ENCODE measurements around the gene CCDC33. TPM values are rescaled to one million over a fixed set of nuclear protein-coding genes. Genes with fewer than 3 reads are reported as not detected.

Gene CCDC33
- total RNA-seq, 1 donor: 0.09 TPM

DNA sequence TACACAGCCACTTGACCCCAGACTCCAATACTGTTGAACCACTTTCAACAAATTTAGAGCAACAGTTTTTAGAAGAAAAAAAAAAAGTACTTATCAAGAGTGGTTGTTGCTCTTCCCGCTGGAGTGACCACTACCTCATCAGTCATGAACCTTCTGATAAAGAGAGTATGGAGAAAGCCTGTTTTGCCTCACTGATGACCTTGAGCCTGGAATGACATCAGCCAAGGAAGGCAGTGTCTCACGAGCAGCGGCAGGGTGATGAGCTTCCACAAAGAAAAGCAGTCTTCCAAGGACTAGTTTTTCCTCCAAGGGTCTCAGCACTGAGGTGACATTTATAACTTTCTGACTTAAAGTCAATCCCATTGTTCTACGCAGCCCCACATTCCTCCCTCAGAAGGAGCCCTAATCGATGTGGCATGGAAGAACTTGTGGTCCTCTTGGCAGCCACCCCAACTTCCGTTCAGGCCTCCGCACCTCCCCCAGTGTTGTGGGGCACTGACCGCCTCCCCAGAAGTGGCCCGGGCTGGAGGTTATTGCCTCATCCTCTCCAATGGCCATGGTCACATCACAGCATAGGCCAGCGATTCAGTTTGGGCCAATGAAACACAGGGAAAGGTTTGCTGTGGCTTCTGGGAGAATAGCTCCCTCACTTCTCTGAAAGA lies 133.1 kb downstream of the CCDC33 start:
- H3K4me3 ChIP-seq (ENCODE audit: low read depth, low read length): no peak overlapping the region
- TF ChIP-seq, protein P1, sequence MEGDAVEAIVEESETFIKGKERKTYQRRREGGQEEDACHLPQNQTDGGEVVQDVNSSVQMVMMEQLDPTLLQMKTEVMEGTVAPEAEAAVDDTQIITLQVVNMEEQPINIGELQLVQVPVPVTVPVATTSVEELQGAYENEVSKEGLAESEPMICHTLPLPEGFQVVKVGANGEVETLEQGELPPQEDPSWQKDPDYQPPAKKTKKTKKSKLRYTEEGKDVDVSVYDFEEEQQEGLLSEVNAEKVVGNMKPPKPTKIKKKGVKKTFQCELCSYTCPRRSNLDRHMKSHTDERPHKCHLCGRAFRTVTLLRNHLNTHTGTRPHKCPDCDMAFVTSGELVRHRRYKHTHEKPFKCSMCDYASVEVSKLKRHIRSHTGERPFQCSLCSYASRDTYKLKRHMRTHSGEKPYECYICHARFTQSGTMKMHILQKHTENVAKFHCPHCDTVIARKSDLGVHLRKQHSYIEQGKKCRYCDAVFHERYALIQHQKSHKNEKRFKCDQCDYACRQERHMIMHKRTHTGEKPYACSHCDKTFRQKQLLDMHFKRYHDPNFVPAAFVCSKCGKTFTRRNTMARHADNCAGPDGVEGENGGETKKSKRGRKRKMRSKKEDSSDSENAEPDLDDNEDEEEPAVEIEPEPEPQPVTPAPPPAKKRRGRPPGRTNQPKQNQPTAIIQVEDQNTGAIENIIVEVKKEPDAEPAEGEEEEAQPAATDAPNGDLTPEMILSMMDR (IDR thresholded peaks at IDR 0.05; ENCODE audit: insufficient read depth, low read length): no peak
- DNase-seq (ENCODE audit: low read depth): no peak

DNA sequence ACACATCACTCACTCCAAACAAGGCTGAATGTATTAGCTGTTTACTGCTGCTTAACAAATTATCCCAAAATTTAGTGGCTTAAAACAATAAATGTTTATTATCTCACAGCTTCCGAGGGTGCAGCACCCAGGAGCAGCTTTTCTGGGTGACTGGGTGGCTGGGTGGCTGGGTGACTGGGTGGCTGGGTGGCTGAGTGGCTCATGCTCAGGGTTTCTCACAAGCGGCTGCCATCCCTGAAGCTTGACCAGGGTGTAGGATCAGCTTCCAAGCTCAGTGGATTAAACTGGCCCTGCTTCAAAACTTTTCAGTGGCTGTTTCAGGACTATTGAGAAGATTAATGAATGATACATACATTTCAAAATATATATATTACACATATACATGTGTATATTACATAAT lies 133.6 kb downstream of the CCDC33 start:
- TF ChIP-seq, protein P1 (IDR thresholded peaks at IDR 0.05; ENCODE audit: insufficient read depth, low read length): no peak
- no peak overlapping the region for H3K4me3 ChIP-seq (ENCODE audit: low read depth, low read length)
- no peak for DNase-seq (ENCODE audit: low read depth)

DNA sequence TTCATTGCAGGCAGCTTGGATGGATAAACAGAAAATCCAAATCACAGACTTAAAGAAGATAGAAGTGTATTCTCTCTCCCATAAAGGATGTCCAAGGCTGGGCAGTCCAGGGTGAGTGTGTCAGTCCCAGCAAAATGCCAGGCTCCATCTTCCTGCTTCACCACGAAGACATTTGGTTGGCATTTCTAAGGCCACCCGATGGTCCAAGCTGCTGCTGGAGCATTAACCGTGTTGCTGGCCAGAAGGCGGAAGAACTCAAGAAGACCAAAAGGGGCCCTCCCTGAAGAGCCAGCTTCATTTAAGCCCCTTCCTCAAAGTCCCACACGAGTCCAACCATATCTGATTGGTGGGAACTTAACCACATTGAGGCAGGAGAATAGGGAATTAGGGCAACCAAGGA lies 134.3 kb downstream of the CCDC33 start:
- H3K4me3 ChIP-seq (ENCODE audit: low read depth, low read length): no peak overlapping the region
- no peak for DNase-seq (ENCODE audit: low read depth)
- TF ChIP-seq, protein P1 (IDR thresholded peaks at IDR 0.05; ENCODE audit: insufficient read depth, low read length): no peak

DNA sequence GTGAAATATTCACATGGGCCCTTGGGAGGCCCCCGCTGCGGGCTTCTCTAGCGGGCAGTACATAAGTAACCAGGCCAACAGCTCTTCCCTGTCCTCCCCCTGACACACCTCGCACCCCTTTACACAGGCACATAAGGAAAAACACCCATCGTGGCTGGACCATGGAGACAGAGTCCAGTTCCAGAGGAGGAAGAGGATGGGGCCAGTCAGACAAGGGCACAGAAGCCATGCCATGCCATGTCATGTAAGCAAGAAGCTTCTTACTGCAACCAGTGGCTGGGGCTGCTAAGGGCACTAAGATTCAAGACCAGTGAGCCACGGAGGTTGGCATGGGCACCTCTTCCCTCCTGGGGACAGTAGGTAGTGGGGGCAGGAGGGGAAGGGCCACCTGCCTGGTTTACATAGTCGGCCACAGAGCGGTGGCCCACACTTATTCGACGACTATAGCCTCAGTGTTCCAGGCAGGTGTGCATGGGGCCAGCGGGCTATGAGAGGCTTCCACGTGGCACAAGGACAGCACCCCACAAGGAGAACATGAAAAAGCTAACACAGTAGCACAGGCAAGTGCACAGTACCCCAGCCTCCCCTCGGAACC lies 137.0 kb downstream of the CCDC33 start:
- DNase-seq (ENCODE audit: low read depth): no peak
- no peak overlapping the region for H3K4me3 ChIP-seq (ENCODE audit: low read depth, low read length)
- TF ChIP-seq, protein P1 (IDR thresholded peaks at IDR 0.05; ENCODE audit: insufficient read depth, low read length): no peak

DNA sequence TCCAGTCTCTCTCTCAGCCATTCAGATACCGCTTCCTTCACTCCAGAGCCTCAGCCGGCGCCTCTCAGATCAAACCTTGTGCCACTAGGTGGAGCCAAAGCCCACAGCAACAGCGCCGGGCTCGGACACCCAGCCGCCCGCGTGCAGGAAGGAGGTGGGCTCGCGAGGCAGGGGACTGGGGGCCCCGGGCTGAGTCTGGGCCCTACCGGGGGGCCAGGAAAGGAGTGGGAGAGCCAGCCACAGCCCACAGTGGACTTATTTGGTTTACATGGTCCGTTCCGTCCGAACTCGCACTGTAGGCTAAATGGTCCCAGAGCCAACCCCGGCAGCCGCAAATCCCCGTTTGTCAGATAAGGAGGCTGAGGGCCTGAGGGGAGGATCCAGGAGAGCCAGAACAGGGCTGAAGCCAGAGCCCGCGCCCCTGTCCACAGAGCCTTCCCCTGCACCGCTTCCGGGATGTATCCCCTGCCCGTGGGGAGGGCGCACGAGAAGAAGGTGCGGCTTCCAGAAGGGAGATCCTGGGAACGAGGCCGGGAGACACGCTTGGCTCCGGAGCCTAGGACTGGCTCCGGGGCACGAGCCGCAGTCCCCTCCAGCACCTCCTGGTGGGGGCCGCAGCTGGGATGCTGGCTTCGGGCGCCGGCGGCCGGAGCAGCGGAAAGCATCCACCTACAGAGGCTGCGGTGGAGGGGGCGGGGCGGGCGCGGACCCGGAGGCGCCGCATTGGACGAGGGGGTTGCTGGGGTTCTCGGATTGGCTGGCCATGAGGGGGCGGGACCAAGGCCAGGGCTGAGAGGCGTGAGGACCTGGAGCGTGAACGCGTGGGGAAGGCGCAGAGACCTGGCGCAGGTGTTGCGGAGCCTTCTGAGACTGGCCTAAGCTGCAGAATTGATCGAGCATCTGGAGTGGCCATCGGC lies 137.9 kb downstream of the CCDC33 start:
- peak; percentile 76 for DNase-seq (ENCODE audit: low read depth)
- TF ChIP-seq, protein P1 (IDR thresholded peaks at IDR 0.05; ENCODE audit: insufficient read depth, low read length): peak; percentile 87
- peak overlapping the region; percentile 75 for H3K4me3 ChIP-seq (ENCODE audit: low read depth, low read length)

DNA sequence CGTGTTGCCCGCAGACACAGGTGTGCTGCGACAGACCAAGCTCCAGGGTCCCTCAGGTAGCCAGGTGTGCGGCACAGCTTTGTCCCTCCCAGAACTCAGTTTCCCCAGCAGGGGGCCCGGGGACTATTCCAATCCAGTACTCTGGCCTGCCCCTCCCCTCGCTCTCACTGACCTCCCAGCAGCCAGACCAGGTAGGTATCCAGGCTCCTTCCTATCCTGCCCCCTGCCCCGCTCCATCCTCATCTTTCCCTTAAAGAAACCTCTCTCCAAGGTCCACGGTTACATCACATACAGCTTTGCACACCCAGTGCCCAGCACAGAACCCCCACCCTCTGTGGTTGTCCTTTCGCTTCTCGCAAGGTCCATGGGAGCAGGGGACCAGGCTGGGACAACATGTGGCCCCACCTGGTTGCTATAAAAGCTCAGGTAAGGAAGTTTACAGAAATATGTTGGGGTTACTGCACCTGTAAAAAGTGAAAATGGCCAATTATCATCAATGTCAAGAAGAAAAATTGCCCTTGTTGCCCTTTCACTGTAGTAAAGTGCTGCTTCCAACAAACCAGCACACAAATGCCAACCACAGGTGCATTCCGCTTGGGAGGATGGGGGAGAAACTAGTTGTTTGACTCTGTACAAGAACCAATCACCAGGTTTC lies 138.6 kb downstream of the CCDC33 start:
- no peak for DNase-seq (ENCODE audit: low read depth)
- peak overlapping the region; percentile 75 for H3K4me3 ChIP-seq (ENCODE audit: low read depth, low read length)
- TF ChIP-seq, protein P1 (IDR thresholded peaks at IDR 0.05; ENCODE audit: insufficient read depth, low read length): no peak
